EL (cell line): Measurements from ENCODE around the gene TCAIM.
"Not testable (repeated sequence)": the region's sequence is repeated elsewhere in the genome, so short reads cannot be mapped to it uniquely, and the experiment has no call there.

Experiments used
- DNase-seq: peaks from one replicate; pipeline ENCODE4 v3.0.0-alpha.2; 2016

Gene TCAIM

DNA sequence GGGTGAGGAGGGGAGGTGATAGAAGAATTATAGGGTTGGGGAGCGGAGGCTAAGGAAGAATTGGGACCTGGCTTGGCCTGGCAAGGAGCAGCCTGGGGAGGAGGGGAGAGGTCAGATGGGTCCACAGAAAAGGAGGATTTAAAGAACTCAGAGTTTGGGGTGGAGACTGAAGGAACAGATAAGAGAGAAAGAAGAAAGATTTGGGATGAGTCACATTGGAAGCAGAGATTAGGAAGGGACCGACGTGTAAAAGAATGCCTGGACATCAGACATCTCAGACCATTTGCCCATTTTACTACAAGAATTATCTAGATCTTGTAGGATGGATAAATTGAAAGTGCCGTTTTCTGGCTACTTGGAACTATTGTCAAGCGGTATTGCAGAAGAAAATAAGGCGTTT lies 10.4 kb downstream of the TCAIM start:
- no peak for DNase-seq

DNA sequence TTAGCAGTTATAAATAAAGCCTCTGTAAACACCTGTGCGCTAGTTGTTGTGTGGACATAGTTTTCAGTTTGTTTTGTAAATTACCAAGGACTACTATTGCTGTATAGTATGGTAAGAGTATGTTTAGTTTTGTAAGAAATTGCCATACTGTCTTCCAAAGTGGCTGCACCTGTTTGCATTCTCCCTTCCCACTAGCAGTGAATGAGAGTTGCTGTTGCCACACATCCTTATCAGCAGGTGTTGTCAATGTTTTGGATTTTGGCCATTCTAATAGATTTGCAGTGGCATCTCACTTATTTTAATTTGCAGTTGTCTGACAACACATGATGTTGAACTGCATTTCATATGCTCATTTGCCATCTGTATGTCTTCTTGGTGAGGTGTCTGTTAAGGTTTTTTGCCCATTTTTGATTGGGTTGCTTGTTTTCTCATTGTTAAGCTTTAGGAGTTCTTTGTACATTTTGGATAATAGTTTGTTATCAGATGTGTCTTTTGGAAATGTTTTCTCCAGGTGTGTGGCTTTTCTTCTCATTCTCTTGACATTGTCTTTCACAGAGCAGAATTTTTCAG lies 14.9 kb downstream of the TCAIM start:
- DNase-seq = no peak

DNA sequence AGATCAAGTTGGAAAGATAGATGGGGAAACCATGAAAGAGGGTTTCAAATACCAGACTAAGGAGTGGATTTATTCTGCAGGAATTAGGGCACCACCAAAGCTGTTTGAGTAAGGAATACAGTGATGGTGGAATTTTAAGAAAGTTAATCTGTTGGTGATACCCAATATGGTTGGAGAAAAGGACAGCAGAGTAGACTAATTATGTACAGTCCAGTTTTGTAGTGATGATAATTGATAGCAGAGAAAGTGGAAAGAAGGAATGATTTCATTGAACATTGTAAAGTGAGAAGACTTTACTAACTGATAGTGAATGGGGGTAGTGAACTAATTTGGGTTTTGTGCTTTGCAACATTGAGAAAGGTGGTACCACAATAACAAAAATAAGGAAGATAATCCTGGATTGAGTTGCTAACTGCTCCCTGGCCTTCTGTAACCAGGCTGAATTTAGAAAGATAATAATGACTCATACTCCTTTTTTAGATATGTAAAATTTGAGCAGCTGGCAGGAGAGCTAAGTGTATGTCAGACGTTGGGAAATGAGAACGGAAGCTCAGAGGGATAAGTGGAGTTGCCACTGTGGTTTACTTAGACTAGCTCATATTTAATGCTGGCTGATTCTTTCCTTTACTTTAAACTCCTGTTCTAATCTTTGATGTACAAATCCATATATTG lies 16.9 kb downstream of the TCAIM start:
- DNase-seq = peak; percentile 79

DNA sequence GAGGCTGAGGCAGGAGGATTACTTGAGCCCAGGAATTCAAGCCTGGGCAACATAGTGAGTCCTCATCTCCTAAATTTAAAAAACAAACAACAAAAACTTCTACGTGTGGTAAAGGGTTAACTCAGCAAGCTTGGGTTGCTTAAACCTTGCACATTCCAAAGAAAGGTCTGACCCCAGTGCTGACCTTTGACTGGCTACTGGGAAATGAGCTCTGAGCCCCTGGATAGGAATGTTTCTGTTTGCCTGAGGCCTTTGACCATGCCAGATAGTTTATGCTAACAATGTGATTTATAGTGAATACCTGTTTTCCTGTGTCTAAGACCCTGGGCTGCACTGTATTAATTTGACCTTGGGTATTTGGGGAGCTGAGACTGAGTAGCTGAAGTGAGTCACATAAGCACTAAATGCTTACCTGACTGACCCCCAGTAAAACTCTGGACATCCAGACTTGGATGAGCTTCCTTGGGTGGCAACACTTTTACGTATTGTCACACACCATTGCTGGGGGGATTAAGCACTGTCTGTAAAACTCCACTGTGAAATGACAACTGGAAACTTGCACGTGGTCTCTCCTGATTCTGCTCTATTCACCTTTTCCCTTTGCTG lies 20.7 kb downstream of the TCAIM start:
- peak; percentile 61 for DNase-seq

DNA sequence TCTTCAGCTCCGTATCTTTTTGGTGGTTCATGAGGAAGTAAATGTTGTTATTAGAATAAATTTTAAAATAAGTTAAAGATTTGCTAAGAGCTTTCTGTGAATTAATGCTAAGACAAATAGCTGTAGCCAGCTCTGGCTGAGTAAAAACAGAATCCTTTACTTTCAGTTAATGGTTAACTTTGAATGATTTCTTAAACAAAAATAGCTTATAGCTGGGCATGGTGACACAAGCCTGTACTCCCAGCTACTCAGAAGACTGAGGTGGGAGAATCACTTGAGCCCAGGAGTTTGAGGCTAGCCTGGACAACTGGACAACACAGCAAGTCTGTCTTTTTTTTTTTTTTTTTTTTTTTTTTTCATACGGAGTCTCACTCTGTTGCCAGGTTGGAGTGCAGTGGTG lies 25.0 kb downstream of the TCAIM start:
- no peak for DNase-seq

DNA sequence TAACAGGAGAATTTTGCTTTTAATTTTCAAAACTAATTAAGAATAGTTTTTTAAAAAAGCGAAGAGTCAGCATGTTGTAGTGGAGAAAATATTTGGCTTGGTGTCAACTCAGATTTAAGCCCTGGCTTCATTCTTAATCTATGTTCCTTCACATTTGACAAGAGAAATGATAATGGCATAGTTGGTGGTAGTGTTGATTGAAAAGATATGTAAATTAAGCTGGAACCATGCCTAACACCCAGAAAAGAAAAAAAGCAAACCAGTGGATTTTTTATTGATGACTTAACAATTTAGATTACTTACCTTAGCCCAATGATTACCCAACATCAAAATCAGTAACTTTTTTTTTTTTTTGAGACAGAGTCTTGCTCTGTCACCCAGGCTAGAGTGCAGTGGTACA lies 27.4 kb downstream of the TCAIM start:
- no peak for DNase-seq

DNA sequence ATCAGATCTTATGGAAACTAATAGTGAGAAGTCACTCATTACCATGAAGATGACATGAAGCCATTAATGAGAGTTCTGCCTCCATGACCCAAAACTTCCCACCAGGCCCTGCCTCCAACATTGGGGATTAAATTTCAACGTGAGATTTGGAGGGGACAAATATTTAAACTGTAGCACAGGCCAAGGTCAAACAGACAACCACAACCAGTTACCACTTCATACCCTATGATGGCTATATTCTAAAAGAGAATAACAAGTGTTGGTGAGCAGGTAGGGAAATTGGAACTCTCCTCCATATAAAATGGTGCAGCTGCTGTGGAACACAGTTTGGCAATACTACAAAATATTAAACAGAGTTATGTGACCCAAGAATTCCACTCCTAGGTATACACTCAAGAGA lies 36.9 kb downstream of the TCAIM start:
- no peak for DNase-seq

DNA sequence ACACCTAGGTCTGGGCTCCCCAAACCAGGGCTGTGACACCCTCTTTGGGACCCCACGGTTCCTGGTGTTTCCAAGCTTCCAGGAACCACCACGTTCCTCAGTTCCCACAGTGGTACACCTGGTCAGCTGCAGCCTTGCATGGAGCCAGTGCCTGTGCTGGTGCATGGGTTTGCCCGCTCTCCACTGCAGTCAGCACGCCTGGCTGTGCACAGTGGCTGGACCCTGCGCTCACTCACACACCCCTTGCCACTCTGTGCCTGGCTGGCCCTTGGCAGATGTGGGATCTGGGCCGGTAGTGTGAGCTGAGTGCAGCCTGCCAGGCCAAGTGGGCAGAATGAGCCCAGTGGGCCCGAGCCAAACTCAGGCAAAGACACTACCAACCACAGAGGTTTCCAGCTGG lies 48.8 kb downstream of the TCAIM start:
- no peak for DNase-seq

DNA sequence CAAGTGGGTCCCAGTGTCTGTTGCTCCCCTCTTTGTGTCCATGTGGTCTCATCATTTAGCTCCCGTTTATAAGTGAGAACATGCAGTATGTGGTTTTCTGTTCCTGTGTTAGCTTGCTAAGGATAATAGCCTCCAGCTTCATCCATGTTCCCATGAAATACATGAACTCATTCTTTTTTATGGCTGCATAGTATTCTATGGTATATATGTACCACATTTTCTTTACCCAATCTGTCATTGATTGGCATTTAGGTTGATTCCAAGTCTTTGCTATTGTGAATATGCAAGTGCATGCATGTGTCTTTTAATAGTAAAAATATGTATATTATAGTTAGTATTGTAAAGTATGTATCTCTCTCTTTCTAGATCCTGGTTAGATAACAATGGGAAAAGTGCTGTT lies 53.9 kb downstream of the TCAIM start:
- no peak for DNase-seq

DNA sequence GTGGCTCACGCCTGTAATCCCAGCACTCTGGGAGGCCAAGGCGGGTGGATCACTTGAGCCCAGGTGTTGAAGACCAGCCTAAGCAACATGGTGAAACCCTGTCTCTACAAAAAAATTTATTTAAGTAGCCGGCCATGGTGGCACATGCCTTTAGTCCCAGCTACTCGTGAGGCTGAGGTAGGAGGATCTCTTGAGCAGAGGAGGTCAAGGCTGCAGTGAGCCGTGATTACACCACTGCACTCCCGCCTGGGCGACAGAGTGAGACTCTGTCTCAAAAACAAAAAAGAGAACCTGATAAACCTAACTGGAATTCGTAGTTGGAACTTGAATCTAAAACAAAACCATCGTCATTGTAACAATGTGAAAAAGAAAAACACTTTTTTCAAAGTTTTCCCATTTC lies 57.1 kb downstream of the TCAIM start:
- no peak for DNase-seq

DNA sequence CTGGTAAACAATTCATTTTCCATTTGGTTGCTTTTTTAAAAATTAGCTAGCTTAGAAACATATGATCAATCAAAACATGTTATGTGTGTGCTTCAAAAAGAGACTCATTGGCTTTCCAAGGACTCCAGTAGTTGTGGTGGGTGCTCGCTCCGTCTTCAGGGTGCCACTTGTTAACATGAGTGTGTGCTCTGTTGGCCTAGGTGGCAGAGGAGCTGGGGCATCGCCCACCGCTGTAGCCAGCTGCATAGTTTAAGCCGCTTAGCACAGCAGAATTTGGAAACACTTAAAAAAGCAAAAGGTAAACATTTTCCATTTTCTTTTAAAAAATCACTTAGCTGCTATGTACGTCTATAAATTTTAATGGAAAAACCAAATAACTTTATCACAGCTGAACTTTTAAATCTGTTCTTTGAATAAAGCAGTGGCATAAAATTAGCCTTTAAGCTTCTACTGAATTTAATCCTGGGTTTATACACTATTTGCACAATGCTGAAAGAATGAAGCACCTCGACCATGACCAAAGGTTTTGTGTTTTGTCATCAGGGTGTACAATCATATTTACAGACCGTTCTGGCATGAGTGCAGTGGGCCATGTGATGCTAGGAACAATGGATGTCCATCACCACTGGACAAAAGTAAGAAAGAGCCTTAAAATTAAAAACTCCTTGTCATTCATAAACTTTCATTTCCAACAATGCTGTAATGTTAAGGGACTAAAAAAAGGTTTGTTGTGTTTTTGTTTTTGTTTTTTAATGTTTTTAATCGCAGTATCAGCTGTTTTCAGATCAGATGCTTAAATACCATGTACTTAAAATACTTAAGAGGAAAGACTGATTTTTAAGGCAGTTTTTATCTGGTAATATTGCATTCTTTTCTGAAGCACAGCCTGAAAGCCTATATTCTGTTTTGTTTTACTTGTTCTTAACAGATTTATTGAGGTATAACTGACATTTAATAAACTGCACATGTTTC lies 57.9 kb downstream of the TCAIM start:
- DNase-seq = no peak

DNA sequence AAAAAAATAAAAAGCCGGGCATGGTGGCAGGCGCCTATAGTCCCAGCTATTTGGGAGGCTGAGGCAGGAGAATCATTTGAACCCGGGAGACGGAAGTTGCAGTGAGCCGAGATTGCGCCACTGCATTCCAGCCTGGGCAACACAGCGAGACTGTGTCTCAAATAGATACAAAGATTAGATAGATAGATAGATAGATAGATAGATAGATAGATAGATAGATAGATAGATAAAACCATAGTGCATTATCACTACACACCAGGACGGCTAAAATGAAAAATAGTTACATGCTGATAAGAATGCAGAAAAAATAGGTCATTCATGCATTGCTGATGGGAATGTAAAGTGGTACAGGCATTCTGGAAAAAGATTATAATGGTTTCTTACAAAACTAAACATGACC lies 59.7 kb downstream of the TCAIM start:
- DNase-seq = not testable (repeated sequence)

DNA sequence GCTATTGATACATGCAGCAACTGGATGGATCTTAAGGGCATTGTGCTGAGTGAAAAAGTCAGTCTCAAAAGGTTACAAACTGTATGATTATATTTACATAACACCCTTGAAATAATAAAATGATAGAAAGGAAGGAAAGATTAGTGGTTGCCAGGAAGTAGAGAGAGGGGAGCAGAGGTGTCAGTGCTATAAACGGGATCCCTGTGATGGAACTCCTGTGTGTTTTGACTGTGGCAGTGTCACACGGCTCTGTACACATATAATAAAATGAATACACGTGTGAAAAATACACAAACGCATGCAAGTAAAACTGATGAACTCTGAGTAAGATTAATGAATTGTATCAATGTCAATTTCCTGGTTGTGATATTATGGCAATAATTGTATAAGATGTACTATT lies 60.3 kb downstream of the TCAIM start:
- no peak for DNase-seq

DNA sequence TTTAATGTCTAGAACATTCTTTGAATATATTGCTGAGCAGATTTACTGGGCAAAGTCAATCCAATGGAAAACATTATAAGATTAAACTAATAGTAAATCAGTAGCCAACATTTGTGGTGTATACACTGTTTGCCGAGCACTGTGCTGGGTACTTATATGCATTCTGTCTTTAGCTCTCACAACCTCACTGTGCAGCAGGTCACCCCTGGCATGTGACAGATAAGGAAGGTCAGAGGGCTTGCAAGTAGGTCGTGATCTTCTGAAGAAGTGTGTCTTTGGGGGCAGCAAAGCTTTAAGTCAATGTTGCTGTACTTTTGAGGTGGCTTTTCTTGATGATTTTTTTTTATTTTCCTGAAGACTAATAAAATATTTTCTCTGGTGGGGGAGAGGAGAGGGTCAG lies 62.2 kb downstream of the TCAIM start:
- DNase-seq = no peak

DNA sequence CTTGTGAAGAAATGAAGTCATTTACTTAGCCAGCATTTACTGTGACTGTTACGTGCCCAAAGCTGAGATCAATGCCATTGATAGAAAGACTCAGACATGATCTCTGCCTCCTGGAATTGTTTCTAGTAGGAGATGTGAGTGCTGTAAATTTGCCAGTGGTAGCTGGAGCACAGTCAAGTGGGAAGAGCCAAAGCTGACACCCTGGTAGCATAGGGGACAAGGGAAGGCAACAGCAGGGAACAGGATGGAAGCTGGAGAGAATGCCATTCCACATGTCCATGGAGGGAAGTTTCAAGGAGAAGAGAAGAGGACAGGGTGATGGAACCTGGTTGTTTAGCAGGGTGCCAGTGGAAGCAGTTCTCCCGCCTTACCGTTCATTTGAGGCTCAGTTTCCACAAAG lies 64.0 kb downstream of the TCAIM start:
- no peak for DNase-seq

DNA sequence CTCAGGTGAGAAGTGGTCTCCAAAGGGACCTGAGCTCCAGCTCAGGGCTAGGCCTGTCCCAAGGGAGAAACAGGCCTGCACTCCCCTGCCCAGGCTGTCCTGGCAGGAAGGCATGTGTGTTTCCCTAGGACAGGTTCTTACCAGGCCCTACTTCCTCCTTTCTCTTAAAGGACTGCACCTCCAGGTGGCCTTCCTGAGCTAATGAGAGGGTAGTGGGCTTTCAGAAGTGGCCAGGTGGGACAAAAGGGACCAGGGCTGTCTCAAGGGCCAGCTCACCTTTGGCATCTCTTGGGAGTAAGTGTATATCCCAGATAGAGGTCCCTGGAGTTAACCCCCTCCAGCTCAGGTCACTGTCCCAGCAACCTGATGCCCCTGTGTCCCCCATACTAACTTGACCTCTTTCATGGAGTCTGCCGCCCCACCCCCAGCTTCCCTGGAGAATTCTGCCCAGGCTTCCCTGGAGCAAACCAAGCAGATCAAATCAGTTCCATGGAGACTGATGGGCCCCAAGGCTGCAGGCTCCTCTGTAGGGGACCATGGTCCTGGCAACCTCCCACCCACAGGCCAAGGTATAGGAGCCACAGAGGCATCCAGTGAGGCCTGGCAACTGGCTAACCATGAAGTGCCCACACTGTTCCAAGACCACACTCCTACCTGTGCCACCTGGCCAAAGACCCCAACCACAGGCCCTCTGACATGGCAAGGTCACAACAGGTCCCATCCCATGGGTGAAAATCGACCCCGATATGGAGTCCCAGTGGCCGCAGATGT lies 71.3 kb downstream of the TCAIM start:
- DNase-seq = no peak

DNA sequence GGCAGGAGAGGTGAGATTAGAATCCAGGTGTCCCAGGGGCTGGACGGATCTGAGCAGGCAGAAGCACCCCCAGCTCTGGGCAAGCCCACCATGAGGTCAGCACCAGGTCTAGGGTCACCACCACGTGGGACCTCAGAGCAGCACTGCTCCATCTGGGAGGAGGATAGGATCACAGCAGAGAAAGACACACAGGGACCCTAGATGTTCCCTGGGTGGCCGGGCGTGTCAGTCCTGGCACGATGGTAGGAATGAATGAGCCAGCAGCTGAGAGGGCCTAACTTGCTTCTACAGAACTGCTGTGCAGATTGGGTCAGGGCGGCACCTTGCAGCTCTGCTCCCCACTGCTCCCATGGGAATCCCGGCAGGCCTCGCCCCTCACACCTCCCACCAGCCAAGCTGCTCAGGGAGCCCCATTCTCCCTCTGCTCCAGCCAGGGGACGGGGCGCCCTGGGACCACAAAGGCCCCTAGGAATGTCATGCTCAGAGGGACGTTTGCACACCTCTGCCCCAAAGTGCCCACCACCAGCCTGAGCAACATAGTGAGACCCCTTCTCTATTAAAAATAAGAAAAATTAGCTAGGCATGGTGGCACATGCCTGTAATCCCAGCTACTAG lies 72.6 kb downstream of the TCAIM start:
- no peak for DNase-seq

DNA sequence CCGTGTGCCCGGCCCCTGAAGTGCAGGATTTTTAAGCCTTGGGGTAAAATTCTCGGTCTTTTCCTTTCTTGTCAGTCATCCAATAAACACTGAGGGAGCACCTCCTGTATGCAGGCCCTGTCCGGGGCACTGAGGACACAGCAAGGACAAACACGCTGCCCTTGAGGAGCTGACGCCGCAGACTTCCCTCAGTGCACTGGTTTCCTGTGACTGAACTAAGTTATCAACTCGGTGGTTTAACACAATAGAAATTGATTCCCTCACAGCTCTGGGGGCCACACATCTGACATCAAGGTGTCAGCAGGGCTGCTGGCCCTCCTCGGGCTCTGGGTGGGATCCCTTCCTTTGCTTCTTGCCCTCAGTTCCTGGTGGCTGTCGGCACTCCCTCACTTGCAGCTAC lies 73.8 kb downstream of the TCAIM start:
- no peak for DNase-seq

DNA sequence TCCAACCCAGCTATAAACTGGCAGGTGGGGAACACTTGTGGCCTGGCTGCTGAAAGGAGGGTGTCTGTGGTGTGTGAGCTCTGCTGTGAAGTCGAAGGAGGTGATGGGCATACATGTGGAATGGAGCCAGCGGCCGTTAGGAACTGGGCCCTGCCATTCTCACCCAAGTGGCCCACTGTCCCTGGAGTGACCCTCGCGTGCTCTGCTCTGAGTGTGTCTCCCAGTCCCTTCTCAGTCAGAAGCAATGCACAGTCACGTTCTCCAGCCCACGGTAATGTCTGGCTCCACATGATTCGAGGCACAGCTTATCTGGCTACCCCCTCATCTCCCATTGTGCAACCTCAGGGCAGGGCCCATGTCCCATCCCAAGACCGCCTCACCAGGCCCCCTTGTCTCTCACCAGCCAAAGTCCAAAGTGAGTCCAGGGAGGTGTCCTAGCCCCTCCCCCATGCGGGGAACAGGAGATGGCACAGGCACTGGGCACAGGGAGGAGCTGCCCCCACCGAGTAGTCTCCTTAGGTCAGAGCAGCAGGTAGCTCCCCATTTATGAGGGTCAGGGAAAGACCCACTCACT lies 76.0 kb downstream of the TCAIM start:
- no peak for DNase-seq

DNA sequence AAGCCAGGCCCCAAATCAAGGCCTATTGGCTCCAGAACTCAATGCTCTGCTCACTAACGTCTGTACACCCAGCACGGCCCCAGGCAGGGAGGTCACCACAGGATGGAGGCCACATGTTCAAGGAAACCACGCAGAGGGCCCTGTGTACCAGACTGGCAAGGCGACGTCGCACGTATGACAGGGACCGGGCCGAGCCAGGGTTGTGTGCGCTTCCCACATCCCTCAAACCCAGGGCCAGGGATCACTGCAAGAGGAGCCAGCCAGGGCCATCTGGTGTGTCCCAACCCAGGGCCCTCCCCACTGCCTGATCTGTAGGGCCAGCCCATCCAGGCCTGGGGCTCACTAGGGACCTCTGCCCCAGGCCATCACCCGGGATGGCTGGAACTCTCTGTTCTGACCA lies 76.9 kb downstream of the TCAIM start:
- no peak for DNase-seq

DNA sequence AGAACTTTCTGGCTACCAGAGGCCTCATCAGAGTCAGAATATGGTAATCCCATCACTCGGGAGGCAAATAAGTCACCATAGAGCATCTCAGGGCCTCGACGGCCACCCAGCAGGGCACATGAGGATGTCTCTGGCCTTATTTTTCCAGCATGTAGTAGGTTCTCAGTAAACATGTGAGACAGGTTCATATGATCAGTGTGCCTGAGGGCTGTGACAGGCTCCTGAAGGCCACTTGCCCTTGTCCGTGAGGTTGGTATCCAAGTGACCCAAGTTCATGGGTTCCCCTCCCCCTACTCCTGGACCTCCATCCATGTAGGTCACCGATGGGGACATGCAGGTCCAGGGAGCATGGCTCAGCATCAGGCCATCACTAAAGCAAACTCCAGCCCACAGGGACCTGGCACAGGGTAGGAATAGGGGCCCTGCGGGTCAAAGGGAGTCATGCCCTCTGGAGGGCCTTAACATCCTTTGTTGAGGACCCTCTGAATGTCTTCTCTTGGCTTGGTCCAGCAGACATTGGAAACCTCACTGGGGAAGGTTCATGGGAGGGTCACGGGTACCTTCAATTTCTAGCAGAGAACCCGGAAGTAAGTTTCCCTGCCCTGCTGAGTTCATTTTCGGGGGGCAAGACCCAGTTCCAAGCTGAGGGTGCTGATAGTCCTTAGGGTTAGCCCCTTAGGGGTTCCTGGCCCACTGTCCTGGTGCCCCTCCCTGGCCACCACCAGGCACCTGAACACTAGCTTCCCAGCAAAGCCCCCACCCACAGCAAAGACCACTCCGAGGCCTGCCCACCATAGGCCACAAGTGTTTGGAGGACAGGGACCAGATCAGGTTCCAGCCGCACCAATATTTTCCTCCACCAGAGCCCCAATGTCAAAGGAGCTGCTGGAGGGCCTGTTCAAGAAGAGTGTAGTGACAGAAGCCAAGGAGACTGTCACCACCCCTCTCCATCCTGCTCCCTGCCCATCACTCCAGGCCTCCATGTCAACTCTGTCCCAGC lies 77.8 kb downstream of the TCAIM start:
- DNase-seq = no peak
